HepG2 (cell line): ENCODE measurements around the gene CKLF. TPM values are rescaled to one million over a fixed set of nuclear protein-coding genes. Genes with fewer than 3 reads are reported as not detected.

ENCODE experiments used
- KDM5A ChIP-seq: fragments of 200-600 bp; sonication (generic); IDR thresholded peaks from 2 replicates; pipeline ENCODE4 v1.7.0; 2018; ENCODE audit warnings: antibody characterized with exemption, mild to moderate bottlenecking, low read length, borderline replicate concordance
- NRL ChIP-seq: sonication (generic); formaldehyde crosslinking; IDR thresholded peaks from 2 replicates; pipeline ENCODE4 v1.5.0; 2020; ENCODE audit warnings: missing genetic modification reagents, mild to moderate bottlenecking, moderate library complexity, borderline replicate concordance
- ZNF547 ChIP-seq: sonication (generic); formaldehyde crosslinking; IDR thresholded peaks from 2 replicates; pipeline ENCODE4 v1.5.1; 2020; ENCODE audit warnings: mild to moderate bottlenecking, missing genetic modification reagents
- polyA plus RNA-seq, 8 experiments: library from polyadenylated mRNA; depleted of rRNA in 3 of 8; stranded (reverse) in 7 of 8; unstranded in 1 of 8; fragments of >200 nt; fragmentation: Illumina TruSeq in 4 of 8; extraction: Trizol in 4 of 8; gene quantifications; 2 replicates each; pipeline versions ENCODE4 v1.2.1 to v1.2.3, GENCODE V29; 2011 to 2016; ENCODE audit warnings: low read depth in 4 of 8, missing spikeins in 1 of 8, mixed read lengths in 1 of 8; ENCODE audit not compliant: insufficient read depth in 1 of 8
- total RNA-seq, 5 experiments: library from RNA; depleted of rRNA; stranded (reverse); fragments of >200 nt; fragmentation: Illumina TruSeq; extraction: Trizol; gene quantifications; 2 replicates each; pipeline ENCODE4 v1.2.3, GENCODE V29; 2016; ENCODE audit warnings: low read depth in 1 of 5
- TF ChIP-seq, protein P1 (sequence below): sonication (generic); formaldehyde crosslinking; IDR thresholded peaks from 2 replicates; pipeline ENCODE4 v1.5.1; 2020; ENCODE audit warnings: missing genetic modification reagents, mild to moderate bottlenecking, borderline replicate concordance
- TF ChIP-seq, protein P2 (sequence below): sonication (generic); formaldehyde crosslinking; IDR thresholded peaks from 2 replicates; pipeline ENCODE4 v1.5.1; 2020; ENCODE audit warnings: missing genetic modification reagents, mild to moderate bottlenecking, borderline replicate concordance
- TF ChIP-seq, protein P3 (sequence below): sonication (generic); formaldehyde crosslinking; conservative IDR thresholded peaks from 2 replicates; pipeline ENCODE4 v1.8.0; 2022; ENCODE audit warnings: mild to moderate bottlenecking, moderate library complexity, missing genetic modification reagents

The CKLF gene
- total and polyA plus RNA-seq, 2 of the 13 experiments (the other 11 are each of a cell fraction or from before 2014, with no cell fraction given): 120 to 167 TPM

DNA sequence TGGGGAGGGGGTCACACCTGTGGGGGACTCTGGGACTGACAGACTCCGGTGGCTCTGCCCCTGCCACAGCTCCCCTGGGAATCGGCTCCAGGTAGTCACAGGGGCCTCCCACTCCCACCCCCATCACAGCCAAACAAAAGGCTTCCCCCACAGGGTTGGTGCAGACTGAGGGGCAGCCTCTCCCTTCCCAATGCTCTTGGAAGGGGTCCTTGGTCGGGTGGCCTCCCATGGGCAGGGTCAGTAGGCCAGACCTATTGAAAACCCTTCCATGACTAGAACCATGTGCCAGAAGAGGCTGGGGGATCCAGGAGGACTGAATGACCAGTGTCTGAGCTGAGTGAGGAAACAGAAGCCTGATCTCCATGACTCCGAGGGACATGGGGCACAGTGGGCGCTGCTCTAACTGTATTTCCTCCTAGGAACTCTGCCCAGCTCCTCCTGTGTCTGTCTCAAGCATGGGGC is 31.1 kb upstream of the CKLF start (continued):
- TF ChIP-seq KDM5A (no peak), ZNF547 (no peak), NRL (no peak)
- TF ChIP-seq, protein P1, sequence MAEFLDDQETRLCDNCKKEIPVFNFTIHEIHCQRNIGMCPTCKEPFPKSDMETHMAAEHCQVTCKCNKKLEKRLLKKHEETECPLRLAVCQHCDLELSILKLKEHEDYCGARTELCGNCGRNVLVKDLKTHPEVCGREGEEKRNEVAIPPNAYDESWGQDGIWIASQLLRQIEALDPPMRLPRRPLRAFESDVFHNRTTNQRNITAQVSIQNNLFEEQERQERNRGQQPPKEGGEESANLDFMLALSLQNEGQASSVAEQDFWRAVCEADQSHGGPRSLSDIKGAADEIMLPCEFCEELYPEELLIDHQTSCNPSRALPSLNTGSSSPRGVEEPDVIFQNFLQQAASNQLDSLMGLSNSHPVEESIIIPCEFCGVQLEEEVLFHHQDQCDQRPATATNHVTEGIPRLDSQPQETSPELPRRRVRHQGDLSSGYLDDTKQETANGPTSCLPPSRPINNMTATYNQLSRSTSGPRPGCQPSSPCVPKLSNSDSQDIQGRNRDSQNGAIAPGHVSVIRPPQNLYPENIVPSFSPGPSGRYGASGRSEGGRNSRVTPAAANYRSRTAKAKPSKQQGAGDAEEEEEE (CRISPR knock-in tag): no peak
- TF ChIP-seq, protein P2, sequence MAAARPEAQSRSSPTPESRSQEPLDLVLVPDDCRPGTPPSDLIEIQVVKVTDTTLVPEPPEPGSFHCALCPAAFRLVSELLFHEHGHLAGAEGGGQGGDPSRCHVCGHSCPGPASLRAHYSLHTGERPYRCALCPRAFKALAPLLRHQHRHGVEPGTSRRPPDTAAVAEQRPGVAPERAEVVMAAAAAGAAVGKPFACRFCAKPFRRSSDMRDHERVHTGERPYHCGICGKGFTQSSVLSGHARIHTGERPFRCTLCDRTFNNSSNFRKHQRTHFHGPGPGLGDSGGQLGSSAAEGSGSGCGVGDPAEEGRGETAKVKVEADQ (CRISPR knock-in tag): no peak
- TF ChIP-seq, protein P3, sequence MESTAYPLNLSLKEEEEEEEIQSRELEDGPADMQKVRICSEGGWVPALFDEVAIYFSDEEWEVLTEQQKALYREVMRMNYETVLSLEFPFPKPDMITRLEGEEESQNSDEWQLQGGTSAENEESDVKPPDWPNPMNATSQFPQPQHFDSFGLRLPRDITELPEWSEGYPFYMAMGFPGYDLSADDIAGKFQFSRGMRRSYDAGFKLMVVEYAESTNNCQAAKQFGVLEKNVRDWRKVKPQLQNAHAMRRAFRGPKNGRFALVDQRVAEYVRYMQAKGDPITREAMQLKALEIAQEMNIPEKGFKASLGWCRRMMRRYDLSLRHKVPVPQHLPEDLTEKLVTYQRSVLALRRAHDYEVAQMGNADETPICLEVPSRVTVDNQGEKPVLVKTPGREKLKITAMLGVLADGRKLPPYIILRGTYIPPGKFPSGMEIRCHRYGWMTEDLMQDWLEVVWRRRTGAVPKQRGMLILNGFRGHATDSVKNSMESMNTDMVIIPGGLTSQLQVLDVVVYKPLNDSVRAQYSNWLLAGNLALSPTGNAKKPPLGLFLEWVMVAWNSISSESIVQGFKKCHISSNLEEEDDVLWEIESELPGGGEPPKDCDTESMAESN (CRISPR knock-in tag): no peak
